Measurements from ENCODE around the gene CRTAC1. TPM values are rescaled to one million over a fixed set of nuclear protein-coding genes. Genes with fewer than 3 reads are reported as not detected.

Gene CRTAC1
- total and polyA plus RNA-seq, 2 experiments from 2014 or later, result 0.47 to 1.2 TPM

DNA sequence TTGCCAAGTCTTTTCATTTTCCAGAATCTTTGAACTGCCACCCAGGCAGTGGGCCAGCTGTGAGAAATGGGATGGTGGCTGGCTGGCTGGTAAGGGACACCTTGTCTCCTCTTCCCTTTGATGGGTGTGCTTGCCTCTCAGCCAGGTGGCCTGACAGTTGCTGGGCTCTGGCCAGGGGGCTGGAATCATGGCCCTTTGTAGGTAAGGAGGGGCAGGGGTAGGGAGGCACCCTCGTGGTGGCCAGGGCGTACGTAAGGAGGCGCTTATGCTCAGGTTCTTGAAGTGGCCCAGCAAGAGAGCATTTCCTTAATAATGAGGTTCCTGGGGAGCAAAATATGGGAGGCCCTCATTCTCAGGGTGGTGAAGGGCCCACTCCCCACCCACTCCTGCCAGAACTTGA lies 213.8 kb downstream of the CRTAC1 start (continued):
- TF ChIP-seq, protein P1, sequence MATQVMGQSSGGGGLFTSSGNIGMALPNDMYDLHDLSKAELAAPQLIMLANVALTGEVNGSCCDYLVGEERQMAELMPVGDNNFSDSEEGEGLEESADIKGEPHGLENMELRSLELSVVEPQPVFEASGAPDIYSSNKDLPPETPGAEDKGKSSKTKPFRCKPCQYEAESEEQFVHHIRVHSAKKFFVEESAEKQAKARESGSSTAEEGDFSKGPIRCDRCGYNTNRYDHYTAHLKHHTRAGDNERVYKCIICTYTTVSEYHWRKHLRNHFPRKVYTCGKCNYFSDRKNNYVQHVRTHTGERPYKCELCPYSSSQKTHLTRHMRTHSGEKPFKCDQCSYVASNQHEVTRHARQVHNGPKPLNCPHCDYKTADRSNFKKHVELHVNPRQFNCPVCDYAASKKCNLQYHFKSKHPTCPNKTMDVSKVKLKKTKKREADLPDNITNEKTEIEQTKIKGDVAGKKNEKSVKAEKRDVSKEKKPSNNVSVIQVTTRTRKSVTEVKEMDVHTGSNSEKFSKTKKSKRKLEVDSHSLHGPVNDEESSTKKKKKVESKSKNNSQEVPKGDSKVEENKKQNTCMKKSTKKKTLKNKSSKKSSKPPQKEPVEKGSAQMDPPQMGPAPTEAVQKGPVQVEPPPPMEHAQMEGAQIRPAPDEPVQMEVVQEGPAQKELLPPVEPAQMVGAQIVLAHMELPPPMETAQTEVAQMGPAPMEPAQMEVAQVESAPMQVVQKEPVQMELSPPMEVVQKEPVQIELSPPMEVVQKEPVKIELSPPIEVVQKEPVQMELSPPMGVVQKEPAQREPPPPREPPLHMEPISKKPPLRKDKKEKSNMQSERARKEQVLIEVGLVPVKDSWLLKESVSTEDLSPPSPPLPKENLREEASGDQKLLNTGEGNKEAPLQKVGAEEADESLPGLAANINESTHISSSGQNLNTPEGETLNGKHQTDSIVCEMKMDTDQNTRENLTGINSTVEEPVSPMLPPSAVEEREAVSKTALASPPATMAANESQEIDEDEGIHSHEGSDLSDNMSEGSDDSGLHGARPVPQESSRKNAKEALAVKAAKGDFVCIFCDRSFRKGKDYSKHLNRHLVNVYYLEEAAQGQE (IDR thresholded peaks at IDR 0.05; ENCODE audit: unreplicated experiment), result no peak
- TF ChIP-seq NANOG (IDR thresholded peaks at IDR 0.05; ENCODE audit: borderline replicate concordance), result no peak

Small RNAs within 50 kb of the gene (small RNA-seq; reads per million reads assigned to genes)
- not detected for gene AL355301.1 (ENCODE audit: low replicate concordance)

Other genes with a start within 250 kb of the CRTAC1 start
- gene GOLGA7B, start 180.8 kb downstream of the CRTAC1 start, total RNA-seq (2014; rRNA removed; shearing (Covaris generic)), result 0.14 and 0.16 TPM in 2 replicates
- gene GOLGA7B, start 180.8 kb downstream of the CRTAC1 start, polyA plus RNA-seq (2016; fragmentation: Nextera tagmentation; extraction: Ambion mirVana), result 0.15 TPM in 1 of 2 replicates, not detected in the other
- gene R3HCC1L, start 104.0 kb upstream of the CRTAC1 start, total RNA-seq (2014; rRNA removed; shearing (Covaris generic)), result 13.6 and 15.8 TPM in 2 replicates
- 7.2 and 9.3 TPM in 2 replicates for gene R3HCC1L, start 104.0 kb upstream of the CRTAC1 start, polyA plus RNA-seq (2016; fragmentation: Nextera tagmentation; extraction: Ambion mirVana)
- gene LOXL4, start 237.6 kb upstream of the CRTAC1 start, total RNA-seq (2014; rRNA removed; shearing (Covaris generic)), result 0.23 and 0.38 TPM in 2 replicates
- gene LOXL4, start 237.6 kb upstream of the CRTAC1 start, polyA plus RNA-seq (2016; fragmentation: Nextera tagmentation; extraction: Ambion mirVana), result 0.16 and 0.21 TPM in 2 replicates

Measured in GM23338 (cell line).